Measurements from ENCODE around the gene HACD2.

HACD2 gene

GRCh38 chr3:123520656-123521055, 64.2 kb downstream of the HACD2 start:
- H3K27me3 ChIP-seq = no peaks in the 10 kb centered on the region
- no peak overlapping the region for H3K4me3 ChIP-seq
- H3K9me3 ChIP-seq = no peaks in the 10 kb centered on the region
- H3K4me2 ChIP-seq = no peak overlapping the region
- peaks cover 32% of the 10 kb centered on the region for H3K4me1 ChIP-seq
- no peaks in the 10 kb centered on the region for H4K20me1 ChIP-seq
- peaks cover 13% of the 10 kb centered on the region; the same call in 1 of the 2 replicates for H3K36me3 ChIP-seq
- no peak for TF ChIP-seq Cebpa-rat (IDR thresholded peaks at IDR 0.05)
- no peak overlapping the region for H3K9ac ChIP-seq
- no peak overlapping the region for H3K27ac ChIP-seq

DNA sequence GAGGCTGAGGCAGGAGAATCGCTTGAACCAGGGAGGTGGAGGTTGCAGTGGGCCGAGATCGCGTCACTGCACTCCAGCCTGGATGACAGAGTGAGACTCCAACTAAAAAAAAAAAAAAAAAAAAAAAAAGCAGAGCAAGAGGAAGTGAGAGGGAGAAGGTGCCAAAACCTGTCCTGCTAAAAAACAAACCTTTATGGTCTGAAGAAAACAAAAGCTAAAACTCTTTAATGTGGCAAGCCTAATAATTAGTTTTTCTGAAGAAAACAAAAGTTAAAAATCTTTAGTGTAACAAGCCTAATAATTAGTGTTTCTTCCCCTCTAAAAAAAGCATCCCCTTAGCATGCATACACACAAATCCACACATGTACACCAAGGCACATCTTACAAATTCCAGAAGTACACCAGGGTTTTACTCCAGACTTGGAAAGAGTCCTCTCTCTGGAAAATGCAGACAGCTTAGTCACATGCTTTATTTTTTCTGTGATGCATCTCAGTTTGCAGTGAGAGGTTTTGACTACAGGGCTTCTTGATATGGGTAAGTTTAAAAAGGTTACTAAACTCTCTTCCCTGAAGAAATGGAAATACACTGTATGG, 65.9 kb downstream of the HACD2 start:
- H3K4me2 ChIP-seq = no peak overlapping the region
- no peak for TF ChIP-seq Cebpa-rat (IDR thresholded peaks at IDR 0.05)
- H3K36me3 ChIP-seq = peaks cover 13% of the 10 kb centered on the region
- H4K20me1 ChIP-seq = no peaks in the 10 kb centered on the region
- no peaks in the 10 kb centered on the region for H3K27me3 ChIP-seq
- H3K9ac ChIP-seq = no peak overlapping the region
- H3K4me1 ChIP-seq = peaks cover 25% of the 10 kb centered on the region
- no peaks in the 10 kb centered on the region for H3K9me3 ChIP-seq
- H3K4me3 ChIP-seq = no peak overlapping the region
- no peak overlapping the region for H3K27ac ChIP-seq

DNA sequence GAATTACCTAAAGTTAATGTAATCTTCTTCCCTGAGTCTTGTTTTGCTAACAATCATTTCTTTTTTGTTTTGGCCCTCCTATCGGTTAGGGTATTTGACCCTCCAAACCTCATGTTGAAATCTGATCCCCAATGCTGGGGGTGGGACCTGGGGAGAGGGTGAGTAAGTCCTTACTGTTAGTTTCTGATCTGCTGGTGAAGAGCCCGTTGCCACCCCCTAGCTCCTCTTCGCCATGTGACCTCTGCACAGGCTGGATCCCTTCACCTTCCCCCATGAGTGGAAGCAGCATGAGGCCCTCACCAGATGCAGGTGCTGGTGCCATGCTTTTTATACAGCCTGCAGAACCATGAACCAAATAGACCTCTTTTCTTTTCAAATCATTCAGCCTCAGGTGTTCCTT, 73.1 kb downstream of the HACD2 start:
- Histone ChIP-seq H3K4me3 (no peak overlapping the region), H3K9ac (no peak overlapping the region), H3K36me3 (peaks cover 37% of the 10 kb centered on the region), H3K4me1 (no peaks in the 10 kb centered on the region), H3K27ac (no peak overlapping the region), H3K9me3 (no peaks in the 10 kb centered on the region), H3K4me2 (no peak overlapping the region), H4K20me1 (no peaks in the 10 kb centered on the region), H3K27me3 (no peaks in the 10 kb centered on the region)
- no peak for TF ChIP-seq Cebpa-rat (IDR thresholded peaks at IDR 0.05)

GRCh38 chr3:123511084-123511483, 73.8 kb downstream of the HACD2 start:
- Histone ChIP-seq H3K36me3 (peaks cover 39% of the 10 kb centered on the region), H3K27ac (no peak overlapping the region), H3K4me1 (no peaks in the 10 kb centered on the region), H3K9ac (no peak overlapping the region), H3K4me2 (no peak overlapping the region), H3K27me3 (no peaks in the 10 kb centered on the region), H4K20me1 (no peaks in the 10 kb centered on the region), H3K9me3 (no peaks in the 10 kb centered on the region), H3K4me3 (no peak overlapping the region)
- no peak for TF ChIP-seq Cebpa-rat (IDR thresholded peaks at IDR 0.05)

DNA sequence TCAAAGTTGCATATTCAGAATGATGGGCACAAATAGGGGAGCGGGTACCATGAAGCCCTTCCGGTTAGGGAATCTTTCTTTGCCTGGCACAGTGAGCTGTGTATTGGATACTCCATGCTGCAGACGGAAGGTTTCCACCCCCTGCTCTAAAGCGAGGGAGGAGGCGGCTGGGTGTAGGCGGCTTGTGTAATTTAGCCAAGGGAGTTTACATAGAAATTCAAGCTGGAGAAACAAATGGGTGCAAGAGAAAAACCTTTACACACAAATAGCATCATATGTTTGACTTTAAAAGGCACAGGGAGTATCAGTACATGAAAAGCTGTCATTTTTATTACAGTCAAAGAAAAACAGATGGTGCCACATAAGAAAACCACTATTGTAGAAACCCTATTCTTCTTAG, 76.7 kb downstream of the HACD2 start:
- Histone ChIP-seq H3K9ac (no peak overlapping the region), H3K27ac (no peak overlapping the region), H3K4me2 (no peak overlapping the region), H3K4me3 (no peak overlapping the region), H4K20me1 (no peaks in the 10 kb centered on the region), H3K9me3 (no peaks in the 10 kb centered on the region), H3K4me1 (peaks cover 3% of the 10 kb centered on the region; the same call in 1 of the 2 replicates), H3K27me3 (no peaks in the 10 kb centered on the region), H3K36me3 (peaks cover 25% of the 10 kb centered on the region)
- TF ChIP-seq Cebpa-rat (IDR thresholded peaks at IDR 0.05) = no peak

GRCh38 chr3:123505820-123506219, 79.0 kb downstream of the HACD2 start:
- H3K9ac ChIP-seq = no peak overlapping the region
- H3K4me1 ChIP-seq = peaks cover 5% of the 10 kb centered on the region; the same call in 1 of the 2 replicates
- no peaks in the 10 kb centered on the region for H3K27me3 ChIP-seq
- H3K9me3 ChIP-seq = no peaks in the 10 kb centered on the region
- H3K36me3 ChIP-seq = peaks cover 13% of the 10 kb centered on the region
- no peaks in the 10 kb centered on the region for H4K20me1 ChIP-seq
- no peak overlapping the region for H3K27ac ChIP-seq
- H3K4me2 ChIP-seq = no peak overlapping the region
- no peak for TF ChIP-seq Cebpa-rat (IDR thresholded peaks at IDR 0.05)
- no peak overlapping the region for H3K4me3 ChIP-seq

- Histone ChIP-seq H3K9me3 (no peaks in the 10 kb centered on the region), H3K9ac (no peak overlapping the region), H4K20me1 (no peaks in the 10 kb centered on the region), H3K4me2 (no peak overlapping the region), H3K27me3 (no peaks in the 10 kb centered on the region), H3K27ac (no peak overlapping the region), H3K36me3 (peaks cover 35% of the 10 kb centered on the region), H3K4me1 (peaks cover 5% of the 10 kb centered on the region; the same call in 1 of the 2 replicates), H3K4me3 (no peak overlapping the region)
- no peak for TF ChIP-seq Cebpa-rat (IDR thresholded peaks at IDR 0.05)
These were observed 81.7 kb downstream of the HACD2 start for GRCh38 chr3:123503203-123503602.

DNA sequence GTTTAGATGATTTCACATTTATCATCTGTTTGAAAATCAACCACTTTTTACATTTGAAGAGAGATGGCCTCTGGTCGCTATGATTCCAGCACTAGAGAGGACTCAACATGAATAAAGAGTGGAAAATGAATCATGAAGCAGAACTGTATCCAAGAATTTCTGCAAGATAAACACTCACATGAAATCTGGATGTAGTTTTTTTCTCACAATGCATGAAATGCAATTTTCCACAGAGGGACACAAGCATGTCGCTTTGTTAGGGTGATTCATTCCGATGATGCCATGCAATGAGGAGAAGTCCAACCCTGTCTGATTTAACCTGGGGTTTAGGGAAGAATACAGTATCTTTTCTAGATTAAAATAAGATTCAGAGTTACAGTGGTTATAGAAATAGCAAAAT, 85.5 kb downstream of the HACD2 start:
- Histone ChIP-seq H3K27ac (no peak overlapping the region), H3K4me3 (no peak overlapping the region), H3K9me3 (no peaks in the 10 kb centered on the region), H3K9ac (no peak overlapping the region), H3K4me1 (peaks cover 5% of the 10 kb centered on the region; the same call in 1 of the 2 replicates), H3K4me2 (no peak overlapping the region), H3K27me3 (no peaks in the 10 kb centered on the region), H4K20me1 (no peaks in the 10 kb centered on the region), H3K36me3 (peaks cover 46% of the 10 kb centered on the region)
- no peak for TF ChIP-seq Cebpa-rat (IDR thresholded peaks at IDR 0.05)

DNA sequence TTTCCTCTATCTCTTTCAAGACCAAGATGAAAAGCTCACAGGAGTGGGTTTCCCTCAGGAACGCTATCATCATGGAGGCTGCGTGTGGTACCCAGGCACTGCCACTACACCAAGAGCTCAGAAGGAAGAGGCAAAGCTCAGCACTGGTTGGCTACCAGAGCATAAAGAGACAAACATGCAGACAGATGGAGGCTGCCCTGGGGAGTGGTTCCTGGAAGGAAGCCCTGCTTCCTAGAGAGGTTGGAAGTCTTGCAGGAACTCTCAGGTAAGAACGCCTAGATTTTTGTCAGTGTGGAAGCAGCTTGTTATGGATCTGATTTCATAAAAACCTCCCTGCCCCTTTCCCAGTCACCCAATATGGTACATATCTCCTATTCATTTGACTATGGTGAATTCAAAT, 86.1 kb downstream of the HACD2 start:
- H3K9ac ChIP-seq = no peak overlapping the region
- peaks cover 51% of the 10 kb centered on the region for H3K36me3 ChIP-seq
- no peak overlapping the region for H3K4me2 ChIP-seq
- H3K27me3 ChIP-seq = no peaks in the 10 kb centered on the region
- no peaks in the 10 kb centered on the region for H4K20me1 ChIP-seq
- H3K9me3 ChIP-seq = no peaks in the 10 kb centered on the region
- H3K4me3 ChIP-seq = no peak overlapping the region
- TF ChIP-seq Cebpa-rat (IDR thresholded peaks at IDR 0.05) = no peak
- no peak overlapping the region for H3K27ac ChIP-seq
- H3K4me1 ChIP-seq = peaks cover 5% of the 10 kb centered on the region; the same call in 1 of the 2 replicates

DNA sequence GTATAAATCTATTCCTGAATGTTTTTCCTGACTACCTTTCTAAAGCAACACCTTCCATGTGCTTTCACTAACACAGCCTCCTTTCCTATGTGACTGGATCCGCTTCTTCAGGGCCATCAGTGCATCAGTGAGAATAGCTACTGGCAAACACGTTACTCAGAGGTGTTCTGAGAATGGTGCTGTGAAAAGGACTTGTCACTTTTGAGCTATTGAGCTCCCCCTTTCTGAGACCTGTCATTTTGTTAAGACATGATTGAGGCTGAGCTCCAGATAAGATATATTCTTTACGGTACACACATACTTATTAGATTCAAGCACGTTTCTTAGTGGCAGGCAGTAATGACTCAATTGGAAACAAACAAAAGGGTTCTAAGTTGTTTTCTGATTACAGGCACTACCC, 90.9 kb downstream of the HACD2 start:
- TF ChIP-seq Cebpa-rat (IDR thresholded peaks at IDR 0.05) = no peak
- Histone ChIP-seq H3K27me3 (no peaks in the 10 kb centered on the region), H3K9me3 (no peaks in the 10 kb centered on the region), H3K4me3 (no peak overlapping the region), H3K4me2 (no peak overlapping the region), H3K4me1 (peaks cover 7% of the 10 kb centered on the region), H3K9ac (no peak overlapping the region), H3K27ac (no peak overlapping the region), H3K36me3 (peaks cover 51% of the 10 kb centered on the region), H4K20me1 (no peaks in the 10 kb centered on the region)

Measured in BLaER1 (cell line).